HepG2 (cell line): ENCODE results near the gene SMIM11. TPM values are rescaled to one million over a fixed set of nuclear protein-coding genes. Genes with fewer than 3 reads are reported as not detected.

Experiments used
- ATAC-seq: fragments of 200-7000 bp; cut with Tn5 transposase; 3 replicates; pipeline ENCODE4 v1.9.1; 2020; ENCODE audit warnings: mild to moderate bottlenecking, moderate library complexity
- BruUV-seq: library from RNA; stranded (reverse); fragments of 400-500 nt; replicated peaks from 2 replicates; lab custom pipeline; 2021; lab: Mats Ljungman, UMichigan
- CTCF ChIA-PET: fragments of 300-600 bp; formaldehyde crosslinking; extraction: SDS; loops from one replicate; lab custom pipeline; 2021; ENCODE audit warnings: low total read pairs, inconsistent platforms, low intra/inter-chr PET ratio; lab: Yijun Ruan, JAX
- POLR2A ChIA-PET: fragments of 350-600 bp; sonication (Branson Sonifier 250); formaldehyde crosslinking; loops from one replicate; lab custom pipeline; 2020; ENCODE audit warnings: antibody characterized with exemption, inconsistent platforms; lab: Yijun Ruan, JAX
- DNase-seq: peaks from one replicate; pipeline ENCODE4 v3.0.0-alpha.2; 2015; ENCODE audit warnings: low spot score
- FAIRE-seq: peaks from 3 replicates; lab custom pipeline; 2011; peaks lifted over from hg19 to GRCh38; lab: Jason Lieb, UNC
- H2AFZ ChIP-seq: one replicate; pipeline ENCODE4 v1.6.1; 2011; ENCODE audit warnings: low read length, inconsistent platforms
- H3K27ac ChIP-seq: fragments of 300-600 bp; 3 replicates; pipeline ENCODE4 v1.8.0; 2011; ENCODE audit warnings: mixed run types, mild to moderate bottlenecking, mixed read lengths, low read length, inconsistent platforms; ENCODE audit not compliant: insufficient read depth; ENCODE audit errors: extremely low read length
- H3K27me3 ChIP-seq, 2 experiments: fragments of 200-600 bp in 1 of 2; 2 replicates in 1 of 2; 3 replicates in 1 of 2; pipeline versions ENCODE4 v1.6.0 to v1.8.0; 2011; ENCODE audit warnings: low read length in 2 of 2, mild to moderate bottlenecking in 2 of 2, moderate library complexity in 2 of 2, inconsistent platforms in 1 of 2; ENCODE audit not compliant: insufficient read depth in 2 of 2, control insufficient read depth in 1 of 2
- H3K36me3 ChIP-seq, 2 experiments: fragments of 200-600 bp in 1 of 2; replicated peaks in 1 of 2; 2 replicates in 1 of 2; 3 replicates in 1 of 2; pipeline versions ENCODE4 v1.5.1 to v1.8.0; 2011; ENCODE audit warnings: low read length in 2 of 2, inconsistent platforms in 1 of 2; ENCODE audit not compliant: insufficient read depth in 2 of 2, control insufficient read depth in 1 of 2
- H3K4me1 ChIP-seq: 2 replicates; pipeline ENCODE4 v1.5.1; 2012; ENCODE audit warnings: low read length, inconsistent platforms; ENCODE audit not compliant: insufficient read depth
- H3K4me2 ChIP-seq: 2 replicates; pipeline ENCODE4 v1.6.0; 2011; ENCODE audit warnings: low read depth, low read length, inconsistent platforms
- H3K4me3 ChIP-seq, 3 experiments: fragments of 200-600 bp in 1 of 3; sonication (generic), shearing (Covaris generic) in 1 of 3; replicated peaks in 1 of 3; 2 replicates each; pipeline ENCODE4 v1.5.1; 2011 to 2016; ENCODE audit warnings: low read length in 3 of 3, inconsistent platforms in 2 of 3, low read depth in 2 of 3, mild to moderate bottlenecking in 2 of 3, control low read depth in 1 of 3, mixed read lengths in 1 of 3; ENCODE audit not compliant: insufficient read depth in 1 of 3
- H3K79me2 ChIP-seq: one replicate; pipeline ENCODE4 v1.6.1; 2011; ENCODE audit warnings: low read length, inconsistent platforms; ENCODE audit not compliant: insufficient read depth
- H3K9ac ChIP-seq: 2 replicates; pipeline ENCODE4 v1.6.0; 2011; ENCODE audit warnings: mild to moderate bottlenecking, low read depth, low read length, inconsistent platforms; ENCODE audit not compliant: insufficient read depth
- H3K9me3 ChIP-seq: 2 replicates; pipeline ENCODE4 v1.5.1; 2012; ENCODE audit warnings: mild to moderate bottlenecking, low read length
- H4K20me1 ChIP-seq: 2 replicates; pipeline ENCODE4 v1.6.0; 2011; ENCODE audit warnings: inconsistent platforms, mild to moderate bottlenecking, low read length, moderate library complexity; ENCODE audit not compliant: insufficient read depth
- EHMT2 ChIP-seq: fragments of 200-600 bp; sonication (generic); IDR thresholded peaks from 2 replicates; pipeline ENCODE4 v1.7.0; 2017; ENCODE audit warnings: antibody characterized with exemption, low read depth, low read length, borderline replicate concordance
- MIXL1 ChIP-seq: IDR thresholded peaks from 2 replicates; pipeline ENCODE4 v1.6.1; 2016
- REPIN1 ChIP-seq: sonication (generic); formaldehyde crosslinking; IDR thresholded peaks from 2 replicates; pipeline ENCODE4 v1.8.0; 2022; ENCODE audit warnings: missing genetic modification reagents, low read depth, mild to moderate bottlenecking, borderline replicate concordance
- RFX1 ChIP-seq: fragments of 450-650 bp; IDR thresholded peaks from 2 replicates; pipeline ENCODE4 v1.6.1; 2017
- SIN3B ChIP-seq: fragments of 150-350 bp; IDR thresholded peaks from 2 replicates; pipeline ENCODE4 v1.6.1; 2014; ENCODE audit warnings: low read length
- ZNF33A ChIP-seq: sonication (generic); formaldehyde crosslinking; IDR thresholded peaks from 2 replicates; pipeline ENCODE4 v1.5.1; 2020; ENCODE audit warnings: missing genetic modification reagents, mild to moderate bottlenecking, moderate library complexity, borderline replicate concordance
- ZNF709 ChIP-seq: sonication (generic); formaldehyde crosslinking; IDR thresholded peaks from 2 replicates; pipeline ENCODE4 v1.5.0; 2020; ENCODE audit warnings: mild to moderate bottlenecking, missing genetic modification reagents
- ZZZ3 ChIP-seq: sonication (generic); formaldehyde crosslinking; IDR thresholded peaks from 2 replicates; pipeline ENCODE4 v1.4.0; 2020; ENCODE audit warnings: missing genetic modification reagents, mild to moderate bottlenecking, borderline replicate concordance
- WGBS: methylation state at CpG from one replicate; pipeline ENCODE4 v1.1.6; 2017; ENCODE audit warnings: low lambda C conversion rate; 5-methylcytosine and 5-hydroxymethylcytosine counted together
- in situ Hi-C: cut with HindIII; loops from 2 replicates; pipeline ENCODE4 v1.10.0; 2017; ENCODE audit warnings: low pct_unique_long_range_greater_than_20kb; ENCODE audit not compliant: extremely low pct_ligation_motif_present
- intact Hi-C: fragments of 100-400 bp; cut with micrococcal nuclease; formaldehyde crosslinking; loops from one replicate; pipeline ENCODE4 v1.10.0; 2022; ENCODE audit not compliant: unreplicated experiment
- polyA plus RNA-seq, 8 experiments: library from polyadenylated mRNA; depleted of rRNA in 3 of 8; stranded (reverse) in 7 of 8; unstranded in 1 of 8; fragments of >200 nt; fragmentation: Illumina TruSeq in 4 of 8; extraction: Trizol in 4 of 8; gene quantifications; 2 replicates each; pipeline versions ENCODE4 v1.2.1 to v1.2.3, GENCODE V29; 2011 to 2016; ENCODE audit warnings: low read depth in 4 of 8, missing spikeins in 1 of 8, mixed read lengths in 1 of 8; ENCODE audit not compliant: insufficient read depth in 1 of 8
- total RNA-seq, 5 experiments: library from RNA; depleted of rRNA; stranded (reverse); fragments of >200 nt; fragmentation: Illumina TruSeq; extraction: Trizol; gene quantifications; 2 replicates each; pipeline ENCODE4 v1.2.3, GENCODE V29; 2016; ENCODE audit warnings: low read depth in 1 of 5
- TF ChIP-seq, protein P1 (sequence below): sonication (generic); formaldehyde crosslinking; IDR thresholded peaks from 2 replicates; pipeline ENCODE4 v1.8.1; 2022; ENCODE audit warnings: low read depth, mild to moderate bottlenecking, missing genetic modification reagents
- TF ChIP-seq, protein P2 (sequence below): sonication (generic); formaldehyde crosslinking; IDR thresholded peaks from 2 replicates; pipeline ENCODE4 v1.5.1; 2020; ENCODE audit warnings: missing genetic modification reagents, mild to moderate bottlenecking, borderline replicate concordance
- TF ChIP-seq, protein P3 (sequence below): sonication (generic); formaldehyde crosslinking; IDR thresholded peaks from 2 replicates; pipeline ENCODE4 v1.8.0; 2022; ENCODE audit warnings: mild to moderate bottlenecking, missing genetic modification reagents; ENCODE audit not compliant: insufficient replicate concordance

Gene SMIM11
- total and polyA plus RNA-seq, 2 of the 13 experiments (the other 11 are each of a cell fraction or from before 2014, with no cell fraction given) = 6.4 to 18.9 TPM

DNA sequence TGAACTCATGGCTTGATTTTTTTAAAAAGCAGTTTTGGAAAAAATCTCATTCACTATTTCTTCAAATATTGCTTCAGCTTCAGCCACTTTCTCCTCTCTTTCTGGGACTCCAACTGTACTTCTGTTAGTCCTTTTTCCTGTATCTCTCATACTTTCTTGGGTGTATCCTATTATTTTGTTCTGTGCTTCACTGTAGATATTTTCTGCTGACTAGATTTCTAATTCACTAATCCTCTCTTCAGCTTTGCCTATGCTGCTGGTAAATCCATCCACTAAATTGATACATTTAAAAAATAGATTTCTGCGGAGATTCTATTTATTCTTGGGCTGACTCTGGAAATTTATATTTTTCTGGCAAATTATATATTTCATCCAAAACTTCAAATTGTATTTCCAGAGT lies 16.4 kb upstream of the SMIM11 start:
- FAIRE-seq (no peak), ATAC-seq (no peak), DNase-seq (no peak)
- H3K36me3 ChIP-seq = no peaks in the 10 kb centered on the region
- in situ Hi-C loops = no loop called here
- peaks cover 17% of the 10 kb centered on the region; the same call in 1 of the 2 replicates for H3K4me1 ChIP-seq
- H4K20me1 ChIP-seq = no peaks in the 10 kb centered on the region
- peaks cover 0 to under 1% of the 10 kb centered on the region in 2 experiments; a peak in 2 of 5 replicates for H3K27me3 ChIP-seq
- ChIA-PET POLR2A (no interaction called here), CTCF (no interaction called here)
- no peak overlapping the region for H3K4me3 ChIP-seq
- H3K79me2 ChIP-seq = no peaks in the 10 kb centered on the region
- intact Hi-C loops = no loop called here
- H3K9me3 ChIP-seq = no peaks in the 10 kb centered on the region
- 45% methylated on average over 1 of the region's 1 CpG for WGBS
- BruUV-seq = no TSS peak
- no peak for TF ChIP-seq ZNF709
- TF ChIP-seq, protein P1, sequence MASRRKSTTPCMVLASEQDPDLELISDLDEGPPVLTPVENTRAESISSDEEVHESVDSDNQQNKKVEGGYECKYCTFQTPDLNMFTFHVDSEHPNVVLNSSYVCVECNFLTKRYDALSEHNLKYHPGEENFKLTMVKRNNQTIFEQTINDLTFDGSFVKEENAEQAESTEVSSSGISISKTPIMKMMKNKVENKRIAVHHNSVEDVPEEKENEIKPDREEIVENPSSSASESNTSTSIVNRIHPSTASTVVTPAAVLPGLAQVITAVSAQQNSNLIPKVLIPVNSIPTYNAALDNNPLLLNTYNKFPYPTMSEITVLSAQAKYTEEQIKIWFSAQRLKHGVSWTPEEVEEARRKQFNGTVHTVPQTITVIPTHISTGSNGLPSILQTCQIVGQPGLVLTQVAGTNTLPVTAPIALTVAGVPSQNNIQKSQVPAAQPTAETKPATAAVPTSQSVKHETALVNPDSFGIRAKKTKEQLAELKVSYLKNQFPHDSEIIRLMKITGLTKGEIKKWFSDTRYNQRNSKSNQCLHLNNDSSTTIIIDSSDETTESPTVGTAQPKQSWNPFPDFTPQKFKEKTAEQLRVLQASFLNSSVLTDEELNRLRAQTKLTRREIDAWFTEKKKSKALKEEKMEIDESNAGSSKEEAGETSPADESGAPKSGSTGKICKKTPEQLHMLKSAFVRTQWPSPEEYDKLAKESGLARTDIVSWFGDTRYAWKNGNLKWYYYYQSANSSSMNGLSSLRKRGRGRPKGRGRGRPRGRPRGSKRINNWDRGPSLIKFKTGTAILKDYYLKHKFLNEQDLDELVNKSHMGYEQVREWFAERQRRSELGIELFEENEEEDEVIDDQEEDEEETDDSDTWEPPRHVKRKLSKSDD (CRISPR knock-in tag) = no peak
- TF ChIP-seq, protein P2, sequence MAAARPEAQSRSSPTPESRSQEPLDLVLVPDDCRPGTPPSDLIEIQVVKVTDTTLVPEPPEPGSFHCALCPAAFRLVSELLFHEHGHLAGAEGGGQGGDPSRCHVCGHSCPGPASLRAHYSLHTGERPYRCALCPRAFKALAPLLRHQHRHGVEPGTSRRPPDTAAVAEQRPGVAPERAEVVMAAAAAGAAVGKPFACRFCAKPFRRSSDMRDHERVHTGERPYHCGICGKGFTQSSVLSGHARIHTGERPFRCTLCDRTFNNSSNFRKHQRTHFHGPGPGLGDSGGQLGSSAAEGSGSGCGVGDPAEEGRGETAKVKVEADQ (CRISPR knock-in tag) = no peak
- no peak for TF ChIP-seq RFX1
- TF ChIP-seq EHMT2 = no peak
- no peak for TF ChIP-seq SIN3B
- TF ChIP-seq, protein P3, sequence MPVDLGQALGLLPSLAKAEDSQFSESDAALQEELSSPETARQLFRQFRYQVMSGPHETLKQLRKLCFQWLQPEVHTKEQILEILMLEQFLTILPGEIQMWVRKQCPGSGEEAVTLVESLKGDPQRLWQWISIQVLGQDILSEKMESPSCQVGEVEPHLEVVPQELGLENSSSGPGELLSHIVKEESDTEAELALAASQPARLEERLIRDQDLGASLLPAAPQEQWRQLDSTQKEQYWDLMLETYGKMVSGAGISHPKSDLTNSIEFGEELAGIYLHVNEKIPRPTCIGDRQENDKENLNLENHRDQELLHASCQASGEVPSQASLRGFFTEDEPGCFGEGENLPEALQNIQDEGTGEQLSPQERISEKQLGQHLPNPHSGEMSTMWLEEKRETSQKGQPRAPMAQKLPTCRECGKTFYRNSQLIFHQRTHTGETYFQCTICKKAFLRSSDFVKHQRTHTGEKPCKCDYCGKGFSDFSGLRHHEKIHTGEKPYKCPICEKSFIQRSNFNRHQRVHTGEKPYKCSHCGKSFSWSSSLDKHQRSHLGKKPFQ = no peak
- no peak for TF ChIP-seq MIXL1 (CRISPR knock-in tag)
- TF ChIP-seq ZZZ3 (CRISPR knock-in tag) = no peak
- TF ChIP-seq REPIN1 = no peak
- TF ChIP-seq ZNF33A (CRISPR knock-in tag) = no peak
- H2AFZ ChIP-seq = no peak overlapping the region
- H3K27ac ChIP-seq = no peak overlapping the region
- H3K9ac ChIP-seq = no peak overlapping the region
- H3K4me2 ChIP-seq = no peak overlapping the region
